Nephron (organoid): Measurements from ENCODE around the gene HMCN1.

Experiments
- H3K27ac Mint-ChIP-seq, 3 experiments: 2 replicates each; pipeline ENCODE4 v1.8.0; 2020; ENCODE audit warnings: mixed read lengths in 3 of 3, mild to moderate bottlenecking in 2 of 3, moderate library complexity in 1 of 3
- H3K27me3 Mint-ChIP-seq: 2 replicates; pipeline ENCODE4 v1.8.0; 2021; ENCODE audit warnings: low read depth, mild to moderate bottlenecking, moderate library complexity, mixed read lengths
- H3K36me3 Mint-ChIP-seq: 2 replicates; pipeline ENCODE4 v1.8.0; 2020; ENCODE audit warnings: low read depth, mixed read lengths
- H3K4me1 Mint-ChIP-seq: 2 replicates; pipeline ENCODE4 v1.8.0; 2020; ENCODE audit warnings: mixed read lengths
- H3K4me3 Mint-ChIP-seq, 3 experiments: 2 replicates each; pipeline ENCODE4 v1.8.0; 2020; ENCODE audit warnings: mild to moderate bottlenecking in 3 of 3, mixed read lengths in 3 of 3, moderate library complexity in 2 of 3
- H3K9me3 Mint-ChIP-seq: 2 replicates; pipeline ENCODE4 v1.8.0; 2020; ENCODE audit warnings: mixed read lengths
- TF ChIP-seq, protein P1 (sequence below), 3 experiments: fragments of 200-600 bp; sonication (generic); IDR thresholded peaks; one replicate each; pipeline ENCODE4 v1.5.0; 2021; ENCODE audit warnings: antibody characterized with exemption in 3 of 3; ENCODE audit not compliant: unreplicated experiment in 3 of 3

Gene HMCN1

GRCh38 chr1:185969524-185969991, 235.4 kb downstream of the HMCN1 start:
- TF ChIP-seq, protein P1, sequence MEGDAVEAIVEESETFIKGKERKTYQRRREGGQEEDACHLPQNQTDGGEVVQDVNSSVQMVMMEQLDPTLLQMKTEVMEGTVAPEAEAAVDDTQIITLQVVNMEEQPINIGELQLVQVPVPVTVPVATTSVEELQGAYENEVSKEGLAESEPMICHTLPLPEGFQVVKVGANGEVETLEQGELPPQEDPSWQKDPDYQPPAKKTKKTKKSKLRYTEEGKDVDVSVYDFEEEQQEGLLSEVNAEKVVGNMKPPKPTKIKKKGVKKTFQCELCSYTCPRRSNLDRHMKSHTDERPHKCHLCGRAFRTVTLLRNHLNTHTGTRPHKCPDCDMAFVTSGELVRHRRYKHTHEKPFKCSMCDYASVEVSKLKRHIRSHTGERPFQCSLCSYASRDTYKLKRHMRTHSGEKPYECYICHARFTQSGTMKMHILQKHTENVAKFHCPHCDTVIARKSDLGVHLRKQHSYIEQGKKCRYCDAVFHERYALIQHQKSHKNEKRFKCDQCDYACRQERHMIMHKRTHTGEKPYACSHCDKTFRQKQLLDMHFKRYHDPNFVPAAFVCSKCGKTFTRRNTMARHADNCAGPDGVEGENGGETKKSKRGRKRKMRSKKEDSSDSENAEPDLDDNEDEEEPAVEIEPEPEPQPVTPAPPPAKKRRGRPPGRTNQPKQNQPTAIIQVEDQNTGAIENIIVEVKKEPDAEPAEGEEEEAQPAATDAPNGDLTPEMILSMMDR (IDR thresholded peaks at IDR 0.05; ENCODE audit: unreplicated experiment in 3 of 3), result no peak
- Mint-ChIP-seq H3K27ac (no peak overlapping the region), H3K36me3 (peaks cover 28% of the 10 kb centered on the region), H3K9me3 (no peaks in the 10 kb centered on the region), H3K4me1 (peaks cover 20% of the 10 kb centered on the region), H3K27me3 (no peaks in the 10 kb centered on the region), H3K4me3 (no peak overlapping the region)

GRCh38 chr1:185971688-185972087, 237.5 kb downstream of the HMCN1 start:
- H3K4me1 Mint-ChIP-seq, result peaks cover 10% of the 10 kb centered on the region
- H3K27me3 Mint-ChIP-seq, result no peaks in the 10 kb centered on the region

GRCh38 chr1:185972096-185972850, 238.1 kb downstream of the HMCN1 start:
- Mint-ChIP-seq H3K4me1 (peaks cover 10% of the 10 kb centered on the region), H3K27ac (no peak overlapping the region), H3K9me3 (no peaks in the 10 kb centered on the region), H3K4me3 (no peak overlapping the region), H3K27me3 (no peaks in the 10 kb centered on the region), H3K36me3 (peaks cover 27% of the 10 kb centered on the region)
- TF ChIP-seq, protein P1 (IDR thresholded peaks at IDR 0.05; ENCODE audit: unreplicated experiment in 3 of 3), result no peak

More at GRCh38 chr1:185971688-185972087, 237.5 kb downstream of the HMCN1 start:
- Mint-ChIP-seq H3K9me3 (no peaks in the 10 kb centered on the region), H3K4me3 (no peak overlapping the region), H3K36me3 (peaks cover 27% of the 10 kb centered on the region), H3K27ac (no peak overlapping the region)
- TF ChIP-seq, protein P1 (IDR thresholded peaks at IDR 0.05; ENCODE audit: unreplicated experiment in 3 of 3), result no peak

GRCh38 chr1:185973645-185974044, 239.5 kb downstream of the HMCN1 start:
- TF ChIP-seq, protein P1 (IDR thresholded peaks at IDR 0.05; ENCODE audit: unreplicated experiment in 3 of 3), result no peak
- Mint-ChIP-seq H3K27me3 (no peaks in the 10 kb centered on the region), H3K9me3 (no peaks in the 10 kb centered on the region), H3K4me3 (no peak overlapping the region), H3K36me3 (peaks cover 27% of the 10 kb centered on the region), H3K27ac (no peak overlapping the region), H3K4me1 (peaks cover 10% of the 10 kb centered on the region)

DNA sequence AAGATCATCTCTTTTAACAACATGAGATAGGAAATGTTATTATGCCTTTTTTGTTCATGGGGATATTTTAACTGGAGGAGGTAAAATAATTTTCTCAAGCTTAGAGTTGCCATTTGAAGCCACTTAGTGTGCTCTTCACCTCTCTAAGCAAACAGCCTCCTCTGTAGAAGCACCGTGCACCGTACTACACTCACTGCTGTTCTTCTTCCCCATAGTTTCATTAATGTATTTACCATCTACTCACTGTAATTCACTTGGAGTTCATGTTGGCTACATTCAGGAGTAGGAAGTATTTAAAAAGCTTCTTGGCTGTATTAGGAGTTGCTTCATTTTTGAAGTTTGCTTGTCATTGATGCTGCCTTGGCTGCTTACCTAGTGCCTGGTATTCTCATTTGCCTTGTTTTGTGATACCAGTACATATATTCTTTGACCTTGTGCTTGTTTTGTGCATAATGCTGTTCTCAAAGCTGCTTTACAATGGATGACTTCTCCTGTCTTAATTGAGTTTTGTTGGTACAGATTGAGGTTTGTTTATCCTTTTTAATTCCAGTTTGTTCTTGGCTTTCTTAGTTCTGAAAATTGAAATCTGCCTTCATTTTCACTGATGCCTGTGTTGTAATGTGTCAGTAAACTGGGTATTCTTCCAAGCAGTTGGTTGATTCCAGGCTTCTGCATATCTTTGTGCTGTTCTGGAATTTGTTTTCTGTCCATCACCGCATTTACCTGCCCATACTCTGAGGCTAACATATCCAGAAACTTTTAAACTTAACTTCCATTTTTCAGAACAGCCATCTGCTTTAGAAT, 240.4 kb downstream of the HMCN1 start:
- H3K4me1 Mint-ChIP-seq, result peaks cover 4% of the 10 kb centered on the region
- no peak overlapping the region for H3K27ac Mint-ChIP-seq
- TF ChIP-seq, protein P1 (IDR thresholded peaks at IDR 0.05; ENCODE audit: unreplicated experiment in 3 of 3), result no peak
- no peaks in the 10 kb centered on the region for H3K27me3 Mint-ChIP-seq
- H3K4me3 Mint-ChIP-seq, result no peak overlapping the region
- H3K36me3 Mint-ChIP-seq, result peaks cover 23% of the 10 kb centered on the region
- H3K9me3 Mint-ChIP-seq, result no peaks in the 10 kb centered on the region
